GM12878 (cell line): ENCODE results near the gene SEMA3G. TPM values are rescaled to one million over a fixed set of nuclear protein-coding genes. Genes with fewer than 3 reads are reported as not detected.

Source experiments
- BRCA1 ChIP-seq: IDR thresholded peaks from 2 replicates; pipeline ENCODE4 v1.6.1; 2011; ENCODE audit warnings: low read depth, low read length, improper control_type of control experiment
- CBFB ChIP-seq: IDR thresholded peaks from 2 replicates; pipeline ENCODE4 v1.6.1; 2016; ENCODE audit warnings: antibody characterized with exemption, low read depth
- CREM ChIP-seq: IDR thresholded peaks from 2 replicates; pipeline ENCODE4 v1.6.1; 2014; ENCODE audit warnings: antibody characterized with exemption, low read depth
- ELK1 ChIP-seq: IDR thresholded peaks from 2 replicates; pipeline ENCODE4 v1.6.1; 2012; ENCODE audit warnings: low read depth, low read length, improper control_type of control experiment
- EP300 ChIP-seq, 2 experiments: fragments of 150-350 bp in 1 of 2; IDR thresholded peaks; 2 replicates each; pipeline ENCODE4 v1.6.1; 2011 to 2012; ENCODE audit warnings: low read depth in 2 of 2, low read length in 2 of 2, borderline replicate concordance in 1 of 2, improper control_type of control experiment in 1 of 2, inconsistent platforms in 1 of 2; ENCODE audit not compliant: control insufficient read depth in 1 of 2
- EZH2 ChIP-seq: IDR thresholded peaks from 2 replicates; pipeline ENCODE4 v1.6.1; 2012; ENCODE audit warnings: low read depth, mild to moderate bottlenecking, control low read depth, inconsistent platforms, low read length, borderline replicate concordance; ENCODE audit not compliant: control insufficient read depth
- IRF4 ChIP-seq: IDR thresholded peaks from 2 replicates; pipeline ENCODE4 v1.6.1; 2011; ENCODE audit warnings: low read depth, low read length
- POLR2AphosphoS5 ChIP-seq: IDR thresholded peaks from 2 replicates; pipeline ENCODE4 v1.6.1; 2011; ENCODE audit warnings: mild to moderate bottlenecking, low read length, inconsistent platforms
- REST ChIP-seq: IDR thresholded peaks from 2 replicates; pipeline ENCODE4 v1.6.1; 2012; ENCODE audit warnings: mild to moderate bottlenecking, low read depth, low read length
- SMC3 ChIP-seq: IDR thresholded peaks from 2 replicates; pipeline ENCODE4 v1.6.1; 2011; ENCODE audit warnings: low read length, improper control_type of control experiment, borderline replicate concordance
- USF1 ChIP-seq: IDR thresholded peaks from 2 replicates; pipeline ENCODE4 v1.6.1; 2011; ENCODE audit warnings: borderline replicate concordance, low read depth, mild to moderate bottlenecking, moderate library complexity, mixed read lengths, low read length; ENCODE audit not compliant: insufficient read depth; ENCODE audit errors: extremely low read length
- ZNF207 ChIP-seq: fragments of 450-650 bp; IDR thresholded peaks from 2 replicates; pipeline ENCODE4 v1.6.1; 2014; ENCODE audit warnings: antibody characterized with exemption, mild to moderate bottlenecking, borderline replicate concordance
- polyA plus RNA-seq, 11 experiments: library from polyadenylated mRNA; depleted of rRNA in 4 of 11; unstranded in 6 of 11; stranded (reverse) in 5 of 11; fragments of >200 nt; fragmentation: Nextera tagmentation in 4 of 11; fragmentation: Illumina TruSeq in 1 of 11; extraction: Ambion mirVana in 4 of 11; extraction: Trizol in 1 of 11; gene quantifications; 1 replicate in 1 of 11; 2 replicates in 10 of 11; pipeline versions ENCODE4 v1.2.1 to v1.2.3, GENCODE V29; 2011 to 2016; ENCODE audit warnings: inconsistent platforms in 2 of 11, missing spikeins in 2 of 11, low read depth in 1 of 11
- total RNA-seq, 4 experiments: library from RNA; depleted of rRNA in 3 of 4; stranded (reverse); fragments of >200 nt in 3 of 4; fragmentation: Illumina TruSeq in 1 of 4; extraction: Trizol in 1 of 4; gene quantifications; 2 replicates each; pipeline versions ENCODE4 v1.2.1 to v1.2.3, GENCODE V29; 2013 to 2021

Gene SEMA3G
- total and polyA plus RNA-seq, 10 of the 15 experiments (the other 5 are each of a cell fraction or from before 2014, with no cell fraction given): 0.03 to 0.04 TPM; not detected in 8

- TF ChIP-seq SMC3 (no peak), ZNF207 (no peak), CBFB (no peak), IRF4 (no peak), USF1 (no peak), POLR2AphosphoS5 (no peak), EZH2 (no peak), BRCA1 (no peak), ELK1 (no peak), REST (no peak), EP300 (IDR thresholded peaks at IDR 0.05; ENCODE audit: borderline replicate concordance in 1 of 2, control insufficient read depth in 1 of 2, low read depth in 2 of 2, low read length in 2 of 2) (no peak), CREM (no peak)
These were observed 22.2 kb downstream of the SEMA3G start (continued) for GRCh38 chr3:52422669-52423068.
